Measurements from ENCODE around the gene METTL15.

DNA sequence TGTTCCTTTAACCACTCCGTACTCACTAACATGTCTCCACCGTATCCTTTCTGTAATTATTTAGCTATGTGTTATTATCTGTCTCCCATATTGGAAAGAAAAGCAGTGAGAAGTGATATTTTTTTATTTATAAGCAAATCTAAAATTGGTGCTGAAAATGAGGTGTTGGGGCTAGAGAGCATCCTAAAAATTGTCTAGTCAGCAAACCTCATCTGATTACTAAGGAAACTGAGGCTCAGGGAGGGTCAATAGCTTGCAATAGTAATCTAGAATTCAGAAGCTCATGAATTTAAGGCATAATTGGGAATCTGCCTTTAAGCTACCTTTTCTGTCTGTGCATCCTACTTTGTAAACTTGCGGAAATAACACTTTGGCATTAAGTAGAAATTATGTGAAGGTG, 190.0 kb downstream of the METTL15 start:
- TF ChIP-seq, protein P1, sequence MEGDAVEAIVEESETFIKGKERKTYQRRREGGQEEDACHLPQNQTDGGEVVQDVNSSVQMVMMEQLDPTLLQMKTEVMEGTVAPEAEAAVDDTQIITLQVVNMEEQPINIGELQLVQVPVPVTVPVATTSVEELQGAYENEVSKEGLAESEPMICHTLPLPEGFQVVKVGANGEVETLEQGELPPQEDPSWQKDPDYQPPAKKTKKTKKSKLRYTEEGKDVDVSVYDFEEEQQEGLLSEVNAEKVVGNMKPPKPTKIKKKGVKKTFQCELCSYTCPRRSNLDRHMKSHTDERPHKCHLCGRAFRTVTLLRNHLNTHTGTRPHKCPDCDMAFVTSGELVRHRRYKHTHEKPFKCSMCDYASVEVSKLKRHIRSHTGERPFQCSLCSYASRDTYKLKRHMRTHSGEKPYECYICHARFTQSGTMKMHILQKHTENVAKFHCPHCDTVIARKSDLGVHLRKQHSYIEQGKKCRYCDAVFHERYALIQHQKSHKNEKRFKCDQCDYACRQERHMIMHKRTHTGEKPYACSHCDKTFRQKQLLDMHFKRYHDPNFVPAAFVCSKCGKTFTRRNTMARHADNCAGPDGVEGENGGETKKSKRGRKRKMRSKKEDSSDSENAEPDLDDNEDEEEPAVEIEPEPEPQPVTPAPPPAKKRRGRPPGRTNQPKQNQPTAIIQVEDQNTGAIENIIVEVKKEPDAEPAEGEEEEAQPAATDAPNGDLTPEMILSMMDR (IDR thresholded peaks at IDR 0.05), result no peak
- TF ChIP-seq POLR2A (IDR thresholded peaks at IDR 0.05), result no peak
